ENCODE data around the gene ELMO2. TPM values are rescaled to one million over a fixed set of nuclear protein-coding genes. Genes with fewer than 3 reads are reported as not detected.

The ELMO2 gene
- total RNA-seq, 4 donors from 2014 or later, result 24.3 to 78.4 (median 26.4) TPM

DNA sequence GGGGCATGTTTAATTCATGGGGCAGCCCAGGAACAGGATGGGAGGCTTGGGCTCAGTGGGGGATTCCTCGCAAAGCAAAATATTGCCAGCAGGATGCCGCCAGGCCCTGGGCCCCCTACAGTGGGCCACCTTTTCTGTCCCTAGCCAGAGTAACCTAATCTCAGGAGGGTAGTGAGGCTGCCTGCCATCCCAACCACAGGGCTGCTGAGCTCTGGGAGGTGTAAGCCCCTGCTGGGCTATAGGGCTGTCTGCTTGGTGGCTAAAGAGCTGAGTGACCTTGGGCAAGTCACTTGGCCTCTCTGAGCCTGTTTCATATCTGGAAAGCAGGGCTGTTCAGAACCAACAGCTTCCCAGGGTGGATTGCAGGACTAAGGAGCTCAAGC, 62.4 kb downstream of the ELMO2 start:
- no peak overlapping the region for H3K27ac ChIP-seq
- H3K27me3 ChIP-seq, result no peaks in the 10 kb centered on the region
- peaks cover 0 to 10% (median 5%) of the 10 kb centered on the region in 4 donors for H3K4me1 ChIP-seq
- H3K36me3 ChIP-seq, result no peaks in the 10 kb centered on the region
- DNase-seq, result no peak
- no peaks in the 10 kb centered on the region for H3K9me3 ChIP-seq
- TF ChIP-seq, protein P1, sequence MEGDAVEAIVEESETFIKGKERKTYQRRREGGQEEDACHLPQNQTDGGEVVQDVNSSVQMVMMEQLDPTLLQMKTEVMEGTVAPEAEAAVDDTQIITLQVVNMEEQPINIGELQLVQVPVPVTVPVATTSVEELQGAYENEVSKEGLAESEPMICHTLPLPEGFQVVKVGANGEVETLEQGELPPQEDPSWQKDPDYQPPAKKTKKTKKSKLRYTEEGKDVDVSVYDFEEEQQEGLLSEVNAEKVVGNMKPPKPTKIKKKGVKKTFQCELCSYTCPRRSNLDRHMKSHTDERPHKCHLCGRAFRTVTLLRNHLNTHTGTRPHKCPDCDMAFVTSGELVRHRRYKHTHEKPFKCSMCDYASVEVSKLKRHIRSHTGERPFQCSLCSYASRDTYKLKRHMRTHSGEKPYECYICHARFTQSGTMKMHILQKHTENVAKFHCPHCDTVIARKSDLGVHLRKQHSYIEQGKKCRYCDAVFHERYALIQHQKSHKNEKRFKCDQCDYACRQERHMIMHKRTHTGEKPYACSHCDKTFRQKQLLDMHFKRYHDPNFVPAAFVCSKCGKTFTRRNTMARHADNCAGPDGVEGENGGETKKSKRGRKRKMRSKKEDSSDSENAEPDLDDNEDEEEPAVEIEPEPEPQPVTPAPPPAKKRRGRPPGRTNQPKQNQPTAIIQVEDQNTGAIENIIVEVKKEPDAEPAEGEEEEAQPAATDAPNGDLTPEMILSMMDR (IDR thresholded peaks at IDR 0.05), result no peak
- no peak for TF ChIP-seq POLR2A (IDR thresholded peaks at IDR 0.05)
- H3K4me3 ChIP-seq, result no peak overlapping the region

DNA sequence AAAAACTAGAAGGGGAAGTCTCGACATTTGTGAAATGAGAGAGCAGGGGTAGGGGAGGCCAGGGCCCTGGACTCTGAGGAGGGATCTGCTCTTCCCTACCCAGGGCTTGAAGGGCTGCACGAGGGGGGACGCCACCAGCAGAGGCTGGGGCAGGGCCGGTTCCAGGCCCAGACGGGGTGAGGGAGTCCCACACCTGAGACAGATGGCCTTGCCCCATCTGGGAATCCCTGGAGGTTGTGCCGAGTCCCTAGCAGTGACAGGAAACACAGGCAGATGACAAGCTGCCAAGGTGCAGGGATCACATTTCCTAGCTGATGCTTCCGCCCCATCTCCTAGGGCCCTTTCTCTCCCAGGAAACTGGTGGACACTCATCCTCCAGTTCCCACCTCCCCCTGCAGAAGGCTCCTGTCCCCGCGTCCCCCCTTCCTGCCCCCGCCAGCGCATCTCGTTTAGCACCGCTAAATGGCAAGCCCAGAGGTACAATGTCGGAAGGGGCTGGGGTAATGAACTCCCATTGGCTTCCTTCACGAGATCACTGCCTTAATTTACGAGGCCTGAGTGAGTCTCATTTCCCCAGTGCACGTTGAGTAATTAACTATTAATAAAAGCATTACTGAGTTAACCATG, 63.0 kb downstream of the ELMO2 start:
- H3K4me1 ChIP-seq, result peaks cover 0 to 9% (median 4%) of the 10 kb centered on the region in 4 donors
- TF ChIP-seq, protein P1 (IDR thresholded peaks at IDR 0.05), result no peak
- no peak for TF ChIP-seq POLR2A (IDR thresholded peaks at IDR 0.05)
- H3K36me3 ChIP-seq, result no peaks in the 10 kb centered on the region
- H3K27me3 ChIP-seq, result no peaks in the 10 kb centered on the region
- no peak overlapping the region for H3K27ac ChIP-seq
- H3K9me3 ChIP-seq, result no peaks in the 10 kb centered on the region
- no peak for DNase-seq
- no peak overlapping the region for H3K4me3 ChIP-seq

DNA sequence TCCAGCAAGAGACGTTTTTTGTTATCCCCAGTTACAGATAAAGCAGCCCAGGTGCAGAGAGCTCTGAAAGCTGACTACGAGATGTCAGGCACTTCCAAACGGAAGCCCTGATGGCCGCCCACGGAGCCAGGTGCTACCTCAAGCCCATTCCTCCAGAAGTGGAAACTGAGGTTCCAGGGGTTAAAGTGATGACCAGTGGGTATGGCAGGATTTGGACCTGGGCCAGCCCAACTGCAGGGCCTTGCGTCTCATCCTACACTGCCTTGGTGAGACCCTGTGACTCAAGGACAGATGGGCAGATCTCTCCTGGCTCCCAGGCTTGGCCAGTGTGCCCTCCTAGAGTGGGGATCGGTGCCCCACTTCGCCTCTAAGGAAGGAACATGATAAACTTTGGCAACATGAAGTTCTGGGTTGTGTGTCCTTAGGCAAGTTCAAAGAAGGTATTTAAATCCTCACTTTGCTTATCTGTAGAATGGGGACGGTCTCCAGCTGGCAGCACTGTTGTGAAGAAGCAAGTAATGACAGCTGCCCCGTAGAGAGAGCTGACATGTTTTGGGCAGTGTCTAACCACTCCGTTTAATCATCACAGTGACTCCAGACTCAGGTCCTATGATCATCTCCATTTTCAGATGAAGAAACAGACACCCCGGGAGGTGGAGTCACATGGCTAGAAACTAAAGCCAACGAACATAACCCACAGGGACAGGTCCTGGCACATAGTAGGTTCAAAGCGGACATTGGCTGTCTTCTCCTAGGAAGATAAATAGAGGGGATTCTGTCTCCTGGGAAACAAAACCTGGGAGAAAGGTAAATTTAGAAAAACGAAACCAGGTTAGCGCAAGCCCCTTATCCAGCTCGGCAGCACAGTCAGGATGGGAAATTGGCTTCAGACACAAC, 63.7 kb downstream of the ELMO2 start:
- H3K9me3 ChIP-seq, result no peaks in the 10 kb centered on the region
- TF ChIP-seq, protein P1 (IDR thresholded peaks at IDR 0.05), result no peak
- TF ChIP-seq POLR2A (IDR thresholded peaks at IDR 0.05), result no peak
- peaks cover 0 to 9% (median 4%) of the 10 kb centered on the region in 4 donors for H3K4me1 ChIP-seq
- H3K36me3 ChIP-seq, result no peaks in the 10 kb centered on the region
- DNase-seq, result no peak
- H3K4me3 ChIP-seq, result no peak overlapping the region
- no peak overlapping the region for H3K27ac ChIP-seq
- H3K27me3 ChIP-seq, result no peaks in the 10 kb centered on the region

DNA sequence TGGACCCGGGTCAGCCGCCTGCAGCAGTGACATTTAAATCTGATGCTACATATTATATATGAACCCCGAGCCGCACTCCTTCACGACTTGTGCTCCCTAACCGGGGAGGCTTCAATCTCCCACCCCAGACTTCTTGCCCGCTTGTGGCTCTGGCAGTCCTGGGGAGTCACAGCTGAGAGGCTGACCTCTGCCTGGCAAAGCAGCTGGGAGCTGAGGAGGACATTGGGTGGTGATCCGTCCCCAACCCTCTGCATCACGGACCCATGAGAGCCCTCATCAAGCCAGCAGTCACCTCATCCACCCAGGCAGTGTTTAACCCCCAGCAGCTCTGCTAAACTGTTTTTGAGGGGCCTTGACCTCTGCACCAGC, 64.4 kb downstream of the ELMO2 start:
- no peaks in the 10 kb centered on the region for H3K9me3 ChIP-seq
- peaks cover 0 to 9% (median 4%) of the 10 kb centered on the region in 4 donors for H3K4me1 ChIP-seq
- H3K4me3 ChIP-seq, result no peak overlapping the region
- no peak for DNase-seq
- no peak overlapping the region for H3K27ac ChIP-seq
- TF ChIP-seq POLR2A (IDR thresholded peaks at IDR 0.05), result no peak
- TF ChIP-seq, protein P1 (IDR thresholded peaks at IDR 0.05), result no peak
- no peaks in the 10 kb centered on the region for H3K36me3 ChIP-seq
- H3K27me3 ChIP-seq, result no peaks in the 10 kb centered on the region

DNA sequence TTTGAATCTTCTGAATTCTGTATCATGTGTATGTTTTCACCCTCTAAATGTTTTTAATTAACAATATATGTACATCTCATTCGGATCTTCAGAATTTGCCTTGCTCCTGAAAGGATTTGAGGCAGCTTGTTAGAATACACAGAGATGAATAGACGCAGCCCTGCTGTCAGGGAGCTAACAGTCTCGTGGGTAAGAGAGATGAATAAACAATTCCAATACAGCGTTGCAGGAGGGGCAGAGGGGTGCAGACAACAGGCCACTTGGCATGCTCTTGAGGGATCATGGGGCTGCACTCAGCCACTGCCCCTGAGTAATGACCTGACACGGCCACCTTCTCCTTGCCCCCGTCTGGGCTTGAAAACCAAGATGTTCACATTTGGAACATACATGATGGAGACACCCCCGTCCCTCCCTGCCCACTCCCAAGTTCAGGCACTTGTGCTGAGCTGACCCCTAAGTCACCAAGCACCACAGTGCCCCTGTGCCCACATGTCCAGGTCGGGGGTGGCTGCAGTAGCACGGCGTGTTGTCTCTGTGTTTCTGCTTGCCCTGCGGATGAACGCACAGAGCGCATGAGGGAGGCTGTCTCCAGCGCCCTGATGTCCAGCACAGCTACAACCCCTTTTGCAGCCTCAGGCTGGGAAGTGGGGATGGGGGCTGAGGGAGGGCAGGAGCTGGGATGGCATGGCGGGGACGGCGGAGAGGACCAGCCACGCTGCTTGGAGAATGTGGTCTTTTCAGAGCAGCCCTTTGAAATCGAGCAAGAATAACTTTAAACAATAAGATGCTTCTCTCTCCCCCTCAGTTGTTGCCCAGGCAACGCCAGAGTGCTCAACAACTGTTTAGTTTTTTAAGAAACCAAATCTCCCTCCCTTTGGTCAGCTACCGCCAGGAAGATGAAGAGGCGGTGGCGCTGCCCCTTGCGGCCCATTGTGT, 65.1 kb downstream of the ELMO2 start:
- Histone ChIP-seq H3K9me3 (no peaks in the 10 kb centered on the region), H3K27ac (no peak overlapping the region), H3K4me1 (peaks cover 0 to 9% (median 4%) of the 10 kb centered on the region in 4 donors), H3K27me3 (no peaks in the 10 kb centered on the region), H3K4me3 (no peak overlapping the region), H3K36me3 (no peaks in the 10 kb centered on the region)
- no peak for TF ChIP-seq POLR2A (IDR thresholded peaks at IDR 0.05)
- TF ChIP-seq, protein P1 (IDR thresholded peaks at IDR 0.05), result no peak
- no peak for DNase-seq
